ENCODE data around the gene ADAMTS14.

- TF ChIP-seq ZNF121 (CRISPR knock-in tag; IDR thresholded peaks at IDR 0.05): no peak
- no peak for TF ChIP-seq KAT7 (CRISPR knock-in tag; IDR thresholded peaks at IDR 0.05; ENCODE audit: borderline replicate concordance)
- no peak for TF ChIP-seq CTCF (IDR thresholded peaks at IDR 0.05)
- TF ChIP-seq MAX (CRISPR knock-in tag; IDR thresholded peaks at IDR 0.05): no peak
- TF ChIP-seq PRDM15 (CRISPR knock-in tag; IDR thresholded peaks at IDR 0.05): no peak
- TF ChIP-seq USF2 (CRISPR knock-in tag; IDR thresholded peaks at IDR 0.05): no peak; the same call in 1 of the 2 replicates
- TF ChIP-seq JUN (CRISPR knock-in tag; IDR thresholded peaks at IDR 0.05): no peak
- TF ChIP-seq ZSCAN18 (CRISPR knock-in tag; IDR thresholded peaks at IDR 0.05): no peak
- no peak for TF ChIP-seq CREB1 (CRISPR knock-in tag; IDR thresholded peaks at IDR 0.05)
- TF ChIP-seq CBFB (CRISPR knock-in tag; IDR thresholded peaks at IDR 0.05; ENCODE audit: low read depth): no peak
- no peak for TF ChIP-seq TP53 (CRISPR knock-in tag; IDR thresholded peaks at IDR 0.05)
- TF ChIP-seq IRF2 (CRISPR knock-in tag; IDR thresholded peaks at IDR 0.05; ENCODE audit: borderline replicate concordance, low read depth): no peak
- TF ChIP-seq TEAD4 (CRISPR knock-in tag; IDR thresholded peaks at IDR 0.05): no peak
Measured at GRCh38 chr10:70711177-70711576, 38.9 kb downstream of the ADAMTS14 start.

All from WTC11 (cell line).